GM12878 (cell line): ENCODE data around the gene ERCC2. TPM values are rescaled to one million over a fixed set of nuclear protein-coding genes. Genes with fewer than 3 reads are reported as not detected.
A peak's percentile ranks its signal among the peaks of the same experiment; 100 is the strongest.

Source experiments
- ATAC-seq: fragments of 200-7000 bp; cut with Tn5 transposase; 3 replicates; pipeline ENCODE4 v1.9.1; 2020; ENCODE audit warnings: mild to moderate bottlenecking, moderate library complexity
- BruUV-seq: library from RNA; stranded (reverse); fragments of 400-500 nt; replicated peaks from 2 replicates; lab custom pipeline; 2021; lab: Mats Ljungman, UMichigan
- CTCF ChIA-PET: fragments of 300-600 bp; sonication (Branson Sonifier 250); formaldehyde crosslinking; extraction: SDS; loops from one replicate; lab custom pipeline; 2021; ENCODE audit warnings: inconsistent platforms; lab: Yijun Ruan, JAX
- POLR2A ChIA-PET: fragments of 350-600 bp; formaldehyde crosslinking; extraction: SDS; loops from one replicate; lab custom pipeline; 2021; ENCODE audit warnings: inconsistent platforms; lab: Charles Lee
- RAD21 ChIA-PET: fragments of 300-600 bp; sonication (Branson Sonifier 250); formaldehyde crosslinking; loops from one replicate; lab custom pipeline; 2023; ENCODE audit warnings: antibody characterized with exemption; ENCODE audit not compliant: unreplicated experiment; lab: Charles Lee
- SMC1A ChIA-PET: fragments of 300-600 bp; sonication (Branson Sonifier 250); formaldehyde crosslinking; loops from one replicate; lab custom pipeline; 2023; ENCODE audit not compliant: unreplicated experiment, uncharacterized antibody; lab: Charles Lee
- DNase-seq: peaks from one replicate; pipeline ENCODE4 v3.0.0-alpha.2; 2011; ENCODE audit warnings: low read depth, low spot score
- FAIRE-seq: peaks from 3 replicates; lab custom pipeline; 2011; peaks lifted over from hg19 to GRCh38; lab: Jason Lieb, UNC
- H2AFZ ChIP-seq: 2 replicates; pipeline ENCODE4 v1.6.0; 2011; ENCODE audit warnings: low read depth, low read length, control low read depth; ENCODE audit not compliant: control insufficient read depth
- H3K27ac ChIP-seq: 2 replicates; pipeline ENCODE4 v1.5.1; 2011; ENCODE audit warnings: control low read depth; ENCODE audit not compliant: control insufficient read depth, insufficient read depth
- H3K27me3 ChIP-seq, 2 experiments: replicated peaks in 1 of 2; 2 replicates each; pipeline versions ENCODE4 v1.6.0 to v1.6.1; 2011; ENCODE audit warnings: low read length in 1 of 2; ENCODE audit not compliant: control insufficient read depth in 2 of 2, insufficient read depth in 2 of 2
- H3K36me3 ChIP-seq, 2 experiments: 2 replicates each; pipeline ENCODE4 v1.5.1; 2011; ENCODE audit warnings: low read length in 1 of 2; ENCODE audit not compliant: control insufficient read depth in 2 of 2, insufficient read depth in 2 of 2
- H3K4me1 ChIP-seq: 2 replicates; pipeline ENCODE4 v1.6.1; 2011; ENCODE audit warnings: mild to moderate bottlenecking, low read length, moderate library complexity, mixed read lengths; ENCODE audit not compliant: control insufficient read depth, insufficient read depth
- H3K4me2 ChIP-seq: 2 replicates; pipeline ENCODE4 v1.6.0; 2011; ENCODE audit warnings: control low read depth; ENCODE audit not compliant: control insufficient read depth, insufficient read depth
- H3K4me3 ChIP-seq: fragments of 200-600 bp; sonication (generic); 2 replicates; pipeline ENCODE4 v1.5.1; 2016
- H3K79me2 ChIP-seq: 2 replicates; pipeline ENCODE4 v1.6.0; 2011; ENCODE audit warnings: low read length; ENCODE audit not compliant: control insufficient read depth, insufficient read depth
- H3K9ac ChIP-seq: 2 replicates; pipeline ENCODE4 v1.8.0; 2011; ENCODE audit warnings: low read length, control low read depth, mixed read lengths; ENCODE audit not compliant: control insufficient read depth, insufficient read depth
- H3K9me3 ChIP-seq: replicated peaks from 3 replicates; pipeline ENCODE4 v1.5.1; 2011; ENCODE audit warnings: mild to moderate bottlenecking, low read length; ENCODE audit not compliant: control insufficient read depth, insufficient read depth
- H4K20me1 ChIP-seq: 2 replicates; pipeline ENCODE4 v1.6.0; 2011; ENCODE audit not compliant: control insufficient read depth, insufficient read depth
- IKZF1 ChIP-seq: fragments of 450-650 bp; conservative IDR thresholded peaks from 2 replicates; pipeline ENCODE4 v1.6.1; 2017; ENCODE audit warnings: antibody characterized with exemption, mild to moderate bottlenecking
- POLR2A ChIP-seq: IDR thresholded peaks from 2 replicates; pipeline ENCODE4 v1.6.1; 2011; ENCODE audit warnings: low read depth, mild to moderate bottlenecking, low read length
- POLR2AphosphoS2 ChIP-seq: IDR thresholded peaks from 2 replicates; pipeline ENCODE4 v1.6.1; 2011; ENCODE audit warnings: low read depth, mild to moderate bottlenecking, low read length, improper control_type of control experiment, moderate library complexity
- RB1 ChIP-seq: fragments of 450-650 bp; formaldehyde crosslinking; IDR thresholded peaks from 2 replicates; pipeline ENCODE4 v1.6.1; 2017; ENCODE audit warnings: mild to moderate bottlenecking, borderline replicate concordance
- YY1 ChIP-seq: IDR thresholded peaks from 2 replicates; pipeline ENCODE4 v1.6.1; 2011; ENCODE audit warnings: low read depth, mild to moderate bottlenecking, low read length
- ZNF24 ChIP-seq: fragments of 450-650 bp; IDR thresholded peaks from 2 replicates; pipeline ENCODE4 v1.6.1; 2017; ENCODE audit warnings: antibody characterized with exemption, mild to moderate bottlenecking
- WGBS: methylation state at CpG from one replicate; pipeline ENCODE4 v1.1.6; 2016; ENCODE audit warnings: low lambda C conversion rate; ENCODE audit not compliant: insufficient replicate concordance, insufficient coverage; ENCODE audit errors: missing lambda C conversion rate; 5-methylcytosine and 5-hydroxymethylcytosine counted together
- in situ Hi-C: fragments of 300-500 bp; cut with MboI; formaldehyde crosslinking; loops from 9 replicates; pipeline ENCODE4 v1.14.3; 2018; ENCODE audit warnings: mixed read lengths
- intact Hi-C: fragments of 100-400 bp; cut with micrococcal nuclease; formaldehyde crosslinking; loops from one replicate; pipeline ENCODE4 v1.14.2; 2022; ENCODE audit not compliant: unreplicated experiment
- polyA plus RNA-seq, 11 experiments: library from polyadenylated mRNA; depleted of rRNA in 4 of 11; unstranded in 6 of 11; stranded (reverse) in 5 of 11; fragments of >200 nt; fragmentation: Nextera tagmentation in 4 of 11; fragmentation: Illumina TruSeq in 1 of 11; extraction: Ambion mirVana in 4 of 11; extraction: Trizol in 1 of 11; gene quantifications; 1 replicate in 1 of 11; 2 replicates in 10 of 11; pipeline versions ENCODE4 v1.2.1 to v1.2.3, GENCODE V29; 2011 to 2016; ENCODE audit warnings: inconsistent platforms in 2 of 11, missing spikeins in 2 of 11, low read depth in 1 of 11
- total RNA-seq, 4 experiments: library from RNA; depleted of rRNA in 3 of 4; stranded (reverse); fragments of >200 nt in 3 of 4; fragmentation: Illumina TruSeq in 1 of 4; extraction: Trizol in 1 of 4; gene quantifications; 2 replicates each; pipeline versions ENCODE4 v1.2.1 to v1.2.3, GENCODE V29; 2013 to 2021
- TF ChIP-seq, protein P1 (sequence below): fragments of 450-650 bp; IDR thresholded peaks from 2 replicates; pipeline ENCODE4 v1.6.1; 2017; ENCODE audit warnings: low read depth, mild to moderate bottlenecking, moderate library complexity

ERCC2 gene
- total and polyA plus RNA-seq, 10 of the 15 experiments (the other 5 are each of a cell fraction or from before 2014, with no cell fraction given): 1.3 to 40.1 (median 15.6) TPM

DNA sequence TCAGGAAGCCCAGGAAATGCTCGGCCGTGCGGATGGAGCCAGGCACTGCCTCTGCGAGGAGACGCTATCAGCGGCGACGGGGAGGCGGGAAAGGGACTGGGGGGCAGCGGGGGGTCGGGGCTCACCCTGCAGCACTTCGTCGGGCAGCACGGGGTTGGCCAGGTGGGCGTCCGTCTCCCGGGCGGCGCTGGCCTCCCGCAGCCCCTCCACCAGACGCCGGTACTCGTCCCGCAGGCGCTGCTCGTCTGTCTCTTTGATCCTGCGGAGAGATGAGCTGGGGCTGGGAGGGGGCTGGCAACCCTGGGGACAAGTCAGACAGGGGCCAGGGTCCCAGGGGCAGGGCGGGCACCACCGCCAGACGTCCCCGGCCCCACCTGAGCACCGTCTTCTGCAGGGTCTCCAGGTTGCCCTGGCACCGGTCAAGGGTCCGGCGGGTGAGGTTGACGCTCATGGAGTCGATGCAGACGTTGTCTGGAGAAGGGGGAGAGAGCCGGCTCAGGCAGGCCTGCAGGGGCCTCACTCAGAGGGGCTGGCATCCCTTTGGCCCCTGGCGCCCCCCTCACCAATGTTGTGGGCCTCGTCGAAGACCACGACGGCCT, 6.4 kb downstream of the ERCC2 start (continued):
- TF ChIP-seq, protein P1, sequence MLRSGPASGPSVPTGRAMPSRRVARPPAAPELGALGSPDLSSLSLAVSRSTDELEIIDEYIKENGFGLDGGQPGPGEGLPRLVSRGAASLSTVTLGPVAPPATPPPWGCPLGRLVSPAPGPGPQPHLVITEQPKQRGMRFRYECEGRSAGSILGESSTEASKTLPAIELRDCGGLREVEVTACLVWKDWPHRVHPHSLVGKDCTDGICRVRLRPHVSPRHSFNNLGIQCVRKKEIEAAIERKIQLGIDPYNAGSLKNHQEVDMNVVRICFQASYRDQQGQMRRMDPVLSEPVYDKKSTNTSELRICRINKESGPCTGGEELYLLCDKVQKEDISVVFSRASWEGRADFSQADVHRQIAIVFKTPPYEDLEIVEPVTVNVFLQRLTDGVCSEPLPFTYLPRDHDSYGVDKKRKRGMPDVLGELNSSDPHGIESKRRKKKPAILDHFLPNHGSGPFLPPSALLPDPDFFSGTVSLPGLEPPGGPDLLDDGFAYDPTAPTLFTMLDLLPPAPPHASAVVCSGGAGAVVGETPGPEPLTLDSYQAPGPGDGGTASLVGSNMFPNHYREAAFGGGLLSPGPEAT: no peak
- TF ChIP-seq IKZF1 (no peak), ZNF24 (no peak)

DNA sequence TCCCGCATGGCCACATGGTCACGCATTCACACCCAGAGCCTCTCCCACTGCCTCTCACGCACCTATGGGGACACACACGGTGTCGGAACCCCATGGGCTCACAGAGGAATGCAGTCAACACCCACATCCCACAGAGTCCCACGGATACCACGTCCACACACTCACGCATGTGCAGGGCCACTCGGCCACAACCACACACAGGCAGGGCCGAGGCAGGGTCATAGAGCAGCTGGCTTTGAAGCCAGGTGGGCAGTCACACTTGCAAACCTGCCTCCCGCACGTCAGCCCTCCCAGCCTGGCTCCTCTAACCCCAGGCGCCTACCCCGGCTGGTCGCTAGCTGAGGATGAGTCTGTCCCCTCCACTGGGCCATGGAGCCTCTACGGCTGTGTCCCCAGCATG, 8.1 kb downstream of the ERCC2 start:
- ChIA-PET POLR2A (no interaction called here), CTCF (no interaction called here), SMC1A (no interaction called here), RAD21 (no interaction called here)
- Histone ChIP-seq H3K4me1 (no peaks in the 10 kb centered on the region), H3K9me3 (no peaks in the 10 kb centered on the region), H2AFZ (no peak overlapping the region), H3K27ac (no peak overlapping the region), H3K9ac (no peak overlapping the region), H3K4me2 (no peak overlapping the region), H4K20me1 (no peaks in the 10 kb centered on the region), H3K79me2 (no peaks in the 10 kb centered on the region), H3K4me3 (no peak overlapping the region), H3K36me3 (peaks cover 0 to 5% of the 10 kb centered on the region in 2 experiments; a peak in 2 of 4 replicates), H3K27me3 (no peaks in the 10 kb centered on the region)
- intact Hi-C loops (no loop called here), in situ Hi-C loops (no loop called here)
- DNase-seq (no peak), FAIRE-seq (no peak), ATAC-seq (no peak)
- 90% methylated on average over 16 of the region's 16 CpGs for WGBS
- BruUV-seq: no TSS peak
- TF ChIP-seq RB1 (no peak), POLR2A (peak; percentile 17; the same call in 1 of the 2 replicates), POLR2AphosphoS2 (no peak), YY1 (no peak)
